ENCODE measurements around the gene GAPDH.

GRCh38 chr12:6548966-6549683 lies 14.8 kb downstream of the GAPDH start:
- no peak for TF ChIP-seq SMAD3 (CRISPR knock-in tag; IDR thresholded peaks at IDR 0.05; ENCODE audit: borderline replicate concordance)
- TF ChIP-seq FOXP1 (CRISPR knock-in tag; IDR thresholded peaks at IDR 0.05; ENCODE audit: borderline replicate concordance) = no peak
